GM12874 (cell line): ENCODE results near the gene NEB.

Experiments
- CTCF ChIP-seq: IDR thresholded peaks from 2 replicates; pipeline ENCODE4 v1.5.1; 2011; ENCODE audit warnings: low read depth, mild to moderate bottlenecking, control low read depth, low read length, moderate library complexity; ENCODE audit not compliant: insufficient read depth

Gene NEB

GRCh38 chr2:151482171-151482725 lies 252.0 kb downstream of the NEB start:
- TF ChIP-seq CTCF: no peak

- no peak for TF ChIP-seq CTCF
Measured at GRCh38 chr2:151481744-151482143, 252.5 kb downstream of the NEB start.

- no peak for TF ChIP-seq CTCF
Measured at GRCh38 chr2:151478011-151478410, 256.3 kb downstream of the NEB start.

- TF ChIP-seq CTCF: no peak
Measured at GRCh38 chr2:151476287-151476686, 258.0 kb downstream of the NEB start.

GRCh38 chr2:151475071-151475470 lies 259.2 kb downstream of the NEB start:
- no peak for TF ChIP-seq CTCF

- no peak for TF ChIP-seq CTCF
Measured at GRCh38 chr2:151472966-151473365, 261.3 kb downstream of the NEB start.

- no peak for TF ChIP-seq CTCF
Measured at GRCh38 chr2:151470556-151470955, 263.7 kb downstream of the NEB start.
